T-cell (primary cell): ENCODE data around the gene MARVELD2. TPM values are rescaled to one million over a fixed set of nuclear protein-coding genes. Genes with fewer than 3 reads are reported as not detected.

Source experiments
- total RNA-seq, 35 experiments: library from RNA in 6 of 35; stranded (reverse) in 6 of 35; fragments of 120-200 nt in 1 of 35; gene quantifications; one replicate each; pipeline versions ENCODE4 v1.2.1 to v1.2.4 and lab custom pipeline; 2013 to 2026

Gene MARVELD2
- total RNA-seq, 5 donors from 2014 or later (not counting 1 experiment from before 2014, with no cell fraction given), result 0.43 to 1.2 (median 0.75) TPM

Other genes starting within 250 kb of the MARVELD2 start
- 1 to 10 TPM; 1.6 to 4.1 (median 3.4) TPM for gene CCNB1, start 248.0 kb upstream of the MARVELD2 start, total RNA-seq
- 1 to 10 TPM; 4.1 to 8.4 (median 6.5) TPM for gene CENPH, start 225.5 kb upstream of the MARVELD2 start, total RNA-seq
- 10 to 100 TPM; 21.4 to 26.5 (median 22.0) TPM for gene CDK7, start 180.2 kb upstream of the MARVELD2 start, total RNA-seq
- 1 to 10 TPM; 6.6 to 8.1 (median 7.1) TPM for gene CCDC125, start 82.3 kb upstream of the MARVELD2 start, total RNA-seq
- gene AK6, start 45.6 kb upstream of the MARVELD2 start, total RNA-seq, result 10 to 100 TPM in 4 of 5 donors, 1 to 10 TPM in 1; 9.5 to 23.8 (median 19.1) TPM
- 10 to 100 TPM; 42.5 to 54.3 (median 50.0) TPM for gene TAF9, start 45.6 kb upstream of the MARVELD2 start, total RNA-seq
- 10 to 100 TPM; 23.1 to 30.7 (median 29.7) TPM for gene RAD17, start 45.3 kb upstream of the MARVELD2 start, total RNA-seq
- gene OCLN, start 77.7 kb downstream of the MARVELD2 start, total RNA-seq, result 1 to 10 TPM; 1.1 to 9.0 (median 4.2) TPM
- gene GTF2H2C, start 145.1 kb downstream of the MARVELD2 start, total RNA-seq, result 10 to 100 TPM; 27.8 to 46.6 (median 35.1) TPM